IMR-90 (cell line): ENCODE measurements around the gene C2CD4D. TPM values are rescaled to one million over a fixed set of nuclear protein-coding genes. Genes with fewer than 3 reads are reported as not detected.

Experiments
- ATAC-seq: fragments of 200-7000 bp; cut with Tn5 transposase; 2 replicates; pipeline ENCODE4 v1.9.1; 2020; ENCODE audit warnings: low read depth, mild to moderate bottlenecking, moderate library complexity
- BruUV-seq: library from RNA; stranded (reverse); fragments of 400-500 nt; replicated peaks from 2 replicates; lab custom pipeline; 2021; lab: Mats Ljungman, UMichigan
- CTCF ChIA-PET: fragments of 300-600 bp; formaldehyde crosslinking; extraction: SDS; loops from one replicate; lab custom pipeline; 2021; ENCODE audit warnings: antibody characterized with exemption; lab: Yijun Ruan, JAX
- POLR2A ChIA-PET: fragments of 300-600 bp; sonication (Branson Sonifier 250); formaldehyde crosslinking; loops from one replicate; lab custom pipeline; 2022; ENCODE audit warnings: antibody characterized with exemption; ENCODE audit not compliant: unreplicated experiment; lab: Charles Lee
- DNase-seq: peaks from one replicate; pipeline ENCODE4 v3.0.0; 2013
- H2AFZ ChIP-seq: replicated peaks from 2 replicates; pipeline ENCODE3; 2013; ENCODE audit warnings: low read length, mild to moderate bottlenecking; ENCODE audit not compliant: poor library complexity
- H2AK5ac ChIP-seq: 2 replicates; pipeline ENCODE4 v1.6.1; 2013; ENCODE audit warnings: low read depth, low read length, inconsistent platforms
- H2AK9ac ChIP-seq: replicated peaks from 2 replicates; pipeline ENCODE3; 2013; ENCODE audit warnings: mild to moderate bottlenecking, low read depth, low read length, moderate library complexity; ENCODE audit not compliant: poor library complexity
- H2BK120ac ChIP-seq: 2 replicates; pipeline ENCODE4 v1.6.1; 2013; ENCODE audit warnings: low read depth, low read length, inconsistent platforms
- H2BK15ac ChIP-seq: 3 replicates; pipeline ENCODE4 v1.6.1; 2013; ENCODE audit warnings: low read depth, low read length, inconsistent platforms
- H2BK20ac ChIP-seq: 2 replicates; pipeline ENCODE4 v1.6.1; 2013; ENCODE audit warnings: low read depth, mild to moderate bottlenecking, inconsistent platforms, low read length, moderate library complexity
- H2BK5ac ChIP-seq: 2 replicates; pipeline ENCODE4 v1.6.1; 2013; ENCODE audit warnings: mild to moderate bottlenecking, low read depth, low read length, inconsistent platforms; ENCODE audit not compliant: poor library complexity, severe bottlenecking
- H3K14ac ChIP-seq: replicated peaks from 2 replicates; pipeline ENCODE4 v1.6.1; 2013; ENCODE audit warnings: low read depth, low read length, inconsistent platforms
- H3K18ac ChIP-seq: 2 replicates; pipeline ENCODE4 v1.6.1; 2013; ENCODE audit warnings: low read depth, low read length, control low read depth
- H3K23ac ChIP-seq: 2 replicates; pipeline ENCODE4 v1.6.1; 2013; ENCODE audit warnings: low read depth, low read length, inconsistent platforms
- H3K27ac ChIP-seq: 2 replicates; pipeline ENCODE4 v1.5.1; 2013; ENCODE audit warnings: mild to moderate bottlenecking, control low read depth, low read length; ENCODE audit not compliant: insufficient read depth
- H3K27me3 ChIP-seq: 2 replicates; pipeline ENCODE4 v1.6.1; 2013; ENCODE audit warnings: low read length; ENCODE audit not compliant: control insufficient read depth, insufficient read depth
- H3K36me3 ChIP-seq: 2 replicates; pipeline ENCODE4 v1.6.1; 2013; ENCODE audit warnings: low read length, mixed read lengths; ENCODE audit not compliant: control insufficient read depth, insufficient read depth
- H3K4ac ChIP-seq: 2 replicates; pipeline ENCODE4 v1.6.1; 2013; ENCODE audit warnings: low read depth, low read length, inconsistent platforms
- H3K4me1 ChIP-seq: 2 replicates; pipeline ENCODE4 v1.6.1; 2013; ENCODE audit warnings: low read length, mixed read lengths; ENCODE audit not compliant: control insufficient read depth, insufficient read depth
- H3K4me2 ChIP-seq: 2 replicates; pipeline ENCODE4 v1.6.1; 2013; ENCODE audit warnings: low read depth, mild to moderate bottlenecking, control low read depth, low read length, moderate library complexity
- H3K4me3 ChIP-seq: 2 replicates; pipeline ENCODE4 v1.5.1; 2013; ENCODE audit warnings: low read depth, mild to moderate bottlenecking, control low read depth, low read length, moderate library complexity; ENCODE audit not compliant: insufficient read depth
- H3K56ac ChIP-seq: 2 replicates; pipeline ENCODE4 v1.6.1; 2013; ENCODE audit warnings: low read length, inconsistent platforms; ENCODE audit not compliant: insufficient read depth; ENCODE audit errors: extremely low read depth
- H3K79me1 ChIP-seq, 2 experiments: 2 replicates each; pipeline ENCODE4 v1.6.1; 2013; ENCODE audit warnings: low read length in 2 of 2, inconsistent platforms in 1 of 2, low read depth in 1 of 2
- H3K9ac ChIP-seq: 2 replicates; pipeline ENCODE4 v1.6.1; 2013; ENCODE audit warnings: low read depth, low read length, control low read depth
- H3K9me1 ChIP-seq: 2 replicates; pipeline ENCODE4 v1.6.1; 2013; ENCODE audit warnings: low read length, inconsistent platforms; ENCODE audit not compliant: insufficient read depth
- H3K9me3 ChIP-seq: 2 replicates; pipeline ENCODE4 v1.6.1; 2013; ENCODE audit warnings: low read length; ENCODE audit not compliant: control insufficient read depth, insufficient read depth
- H4K20me1 ChIP-seq: 2 replicates; pipeline ENCODE4 v1.6.1; 2013; ENCODE audit warnings: low read length, inconsistent platforms; ENCODE audit not compliant: insufficient read depth
- H4K5ac ChIP-seq: 2 replicates; pipeline ENCODE4 v1.6.1; 2013; ENCODE audit warnings: mild to moderate bottlenecking, low read depth, low read length, control low read depth
- H4K8ac ChIP-seq, 2 experiments: 2 replicates each; pipeline ENCODE4 v1.6.1; 2013; ENCODE audit warnings: low read depth in 2 of 2, low read length in 2 of 2, control low read depth in 1 of 2, inconsistent platforms in 1 of 2
- H4K91ac ChIP-seq: 2 replicates; pipeline ENCODE4 v1.6.1; 2013; ENCODE audit warnings: low read depth, low read length, inconsistent platforms; ENCODE audit not compliant: insufficient read depth
- CEBPB ChIP-seq: IDR thresholded peaks from 2 replicates; pipeline ENCODE4 v1.6.1; 2012; ENCODE audit warnings: low read depth, low read length, improper control_type of control experiment
- CHD1 ChIP-seq: IDR thresholded peaks from 2 replicates; pipeline ENCODE4 v1.6.1; 2012; ENCODE audit warnings: low read depth, low read length, improper control_type of control experiment
- ELK1 ChIP-seq: fragments of 150-350 bp; IDR thresholded peaks from 2 replicates; pipeline ENCODE4 v1.6.1; 2016; ENCODE audit warnings: low read depth, mild to moderate bottlenecking, low read length, moderate library complexity, borderline replicate concordance
- FOS ChIP-seq: fragments of 150-350 bp; IDR thresholded peaks from 2 replicates; pipeline ENCODE4 v1.6.1; 2016; ENCODE audit warnings: low read depth, low read length
- MAFK ChIP-seq: IDR thresholded peaks from 2 replicates; pipeline ENCODE4 v1.6.1; 2012; ENCODE audit warnings: low read depth, low read length, improper control_type of control experiment
- MAZ ChIP-seq: IDR thresholded peaks from 2 replicates; pipeline ENCODE4 v1.6.1; 2012; ENCODE audit warnings: low read depth, mild to moderate bottlenecking, low read length, improper control_type of control experiment, moderate library complexity, borderline replicate concordance
- MXI1 ChIP-seq: IDR thresholded peaks from 2 replicates; pipeline ENCODE4 v1.6.1; 2012; ENCODE audit warnings: low read depth, mild to moderate bottlenecking, low read length, moderate library complexity, borderline replicate concordance
- NFE2L2 ChIP-seq: fragments of 150-350 bp; IDR thresholded peaks from 2 replicates; pipeline ENCODE4 v1.6.1; 2016; ENCODE audit warnings: low read depth, mild to moderate bottlenecking, low read length
- POLR2A ChIP-seq: IDR thresholded peaks from 2 replicates; pipeline ENCODE4 v1.6.1; 2012; ENCODE audit warnings: mild to moderate bottlenecking, low read depth, low read length
- SMC3 ChIP-seq: fragments of 150-350 bp; IDR thresholded peaks from 2 replicates; pipeline ENCODE4 v1.6.1; 2016; ENCODE audit warnings: low read depth, mild to moderate bottlenecking, antibody characterized with exemption, low read length, moderate library complexity
- WGBS, 2 experiments: methylation state at CpG; one replicate each; pipeline versions ENCODE4 v1.1.5 to v1.1.7; 2013; ENCODE audit warnings: missing lambda C conversion rate in 2 of 2; ENCODE audit not compliant: insufficient read length in 1 of 2; ENCODE audit errors: extremely low coverage in 2 of 2; 5-methylcytosine and 5-hydroxymethylcytosine counted together
- dilution Hi-C: fragments of 300-500 bp; cut with HindIII; formaldehyde crosslinking; loops from one replicate; pipeline ENCODE4 v1.14.3; 2018; ENCODE audit warnings: low sequenced_read_pairs; ENCODE audit not compliant: unreplicated experiment
- in situ Hi-C: fragments of 300-500 bp; cut with MboI; formaldehyde crosslinking; loops from 3 replicates; pipeline ENCODE4 v1.14.3; 2019; ENCODE audit warnings: low sequenced_read_pairs, inconsistent platforms, mixed read lengths
- intact Hi-C: fragments of 100-400 bp; cut with micrococcal nuclease; formaldehyde crosslinking; loops from 2 replicates; pipeline ENCODE4 v1.10.0; 2022
- polyA plus RNA-seq, 3 experiments: library from polyadenylated mRNA; depleted of rRNA; stranded (reverse); fragments of >200 nt; gene quantifications; 2 replicates each; pipeline ENCODE4 v1.2.3, GENCODE V29; 2012; ENCODE audit warnings: low replicate concordance in 1 of 3
- total RNA-seq: library from RNA; depleted of rRNA; stranded (reverse); fragments of >200 nt; gene quantifications from 2 replicates; pipeline ENCODE4 v1.2.3, GENCODE V29; 2012

Gene C2CD4D
- total and polyA plus RNA-seq, 2 of the 4 experiments (the other 2 are of a cell fraction), result not detected

DNA sequence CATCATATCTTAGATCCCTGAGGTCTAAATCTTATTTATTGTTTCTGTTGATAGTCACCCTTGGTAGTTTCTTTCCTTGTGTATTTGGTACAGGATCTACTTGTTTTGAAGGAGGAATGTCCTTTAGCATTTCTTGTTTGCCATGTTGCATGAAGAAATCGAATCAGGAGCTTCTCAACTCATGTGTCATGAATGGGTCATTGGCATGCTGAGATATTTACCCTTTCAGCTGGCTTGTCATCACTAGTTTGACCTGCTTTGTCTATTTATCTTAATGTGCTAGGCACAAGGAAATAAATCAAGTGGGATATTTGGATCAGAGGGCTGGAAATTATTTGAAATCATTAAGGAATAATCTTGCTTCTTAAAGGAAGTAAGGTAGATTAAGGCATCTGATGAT, 45.9 kb upstream of the C2CD4D start:
- Histone ChIP-seq H3K4me1 (no peaks in the 10 kb centered on the region), H3K9ac (no peak overlapping the region), H3K4me3 (no peak overlapping the region), H2BK20ac (no peak overlapping the region), H4K8ac (no peak overlapping the region), H3K14ac (no peak overlapping the region), H3K27ac (no peak overlapping the region), H2AK5ac (no peak overlapping the region), H2BK5ac (no peak overlapping the region), H2AFZ (no peak overlapping the region), H4K91ac (no peak overlapping the region), H3K79me1 (no peaks in the 10 kb centered on the region), H4K20me1 (no peaks in the 10 kb centered on the region), H3K27me3 (no peaks in the 10 kb centered on the region), H2BK120ac (no peak overlapping the region), H3K4me2 (no peak overlapping the region), H3K9me3 (no peaks in the 10 kb centered on the region; the same call in 1 of the 2 replicates), H3K18ac (no peak overlapping the region), H3K4ac (no peak overlapping the region), H3K36me3 (peaks cover 1% of the 10 kb centered on the region; the same call in 1 of the 2 replicates), H3K9me1 (no peaks in the 10 kb centered on the region), H3K23ac (no peak overlapping the region), H3K56ac (no peak overlapping the region), H4K5ac (no peak overlapping the region), H2AK9ac (no peak overlapping the region), H2BK15ac (no peak overlapping the region)
- ChIA-PET POLR2A (no interaction called here), CTCF (no interaction called here)
- intact Hi-C loops (no loop called here), dilution Hi-C loops (loop anchor here (25.0 kb wide), 1 partner anchor 98 kb away; the partner anchor contains the start of gene TDRKH), in situ Hi-C loops (loop anchor here (10.0 kb wide), 1 partner anchor 119 kb away; no protein-coding TSS in a partner anchor)
- no peak for DNase-seq
- WGBS, 2 experiments, result no CpG with 5 or more reads among the region's 1 CpG
- TF ChIP-seq SMC3 (no peak), CEBPB (no peak), MAZ (no peak), ELK1 (no peak), MXI1 (no peak), MAFK (no peak), NFE2L2 (no peak), FOS (no peak), CHD1 (no peak), POLR2A (no peak)
- no peak for ATAC-seq
- BruUV-seq, result no TSS peak
